AG10803 (cell line): Measurements from ENCODE around the gene NUDT16.
A peak's percentile ranks its signal among the peaks of the same experiment; 100 is the strongest.

Experiments
- DNase-seq: peaks from one replicate; pipeline ENCODE4 v3.0.0; 2010; ENCODE audit warnings: low read depth
- H3K4me3 ChIP-seq: 2 replicates; pipeline ENCODE4 v1.5.1; 2011; ENCODE audit warnings: mild to moderate bottlenecking, low read length, control low read depth
- TF ChIP-seq, protein P1 (sequence below): conservative IDR thresholded peaks from 2 replicates; pipeline ENCODE4 v1.5.1; 2011; ENCODE audit warnings: mild to moderate bottlenecking, low read length, control low read depth, inconsistent platforms

Gene NUDT16

DNA sequence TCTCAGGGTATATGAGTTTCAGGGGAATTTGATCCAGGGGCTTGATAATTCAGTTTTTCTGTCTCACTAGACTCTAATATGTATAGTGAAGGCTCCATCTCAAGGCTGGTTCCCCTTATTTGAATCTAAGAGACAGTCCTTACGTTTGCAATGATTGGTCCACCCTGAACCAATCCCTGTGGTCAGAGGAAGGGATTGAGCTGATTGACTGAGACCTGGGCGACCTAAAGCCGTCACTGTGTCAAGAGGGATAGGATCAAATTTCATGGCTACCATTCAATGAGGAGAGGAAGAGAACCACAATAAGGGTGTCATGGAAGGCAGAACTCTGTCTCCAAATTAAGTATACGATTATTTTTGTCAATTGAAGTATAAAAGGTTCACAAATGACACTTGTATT is 16.3 kb downstream of the NUDT16 start:
- DNase-seq = no peak
- TF ChIP-seq, protein P1, sequence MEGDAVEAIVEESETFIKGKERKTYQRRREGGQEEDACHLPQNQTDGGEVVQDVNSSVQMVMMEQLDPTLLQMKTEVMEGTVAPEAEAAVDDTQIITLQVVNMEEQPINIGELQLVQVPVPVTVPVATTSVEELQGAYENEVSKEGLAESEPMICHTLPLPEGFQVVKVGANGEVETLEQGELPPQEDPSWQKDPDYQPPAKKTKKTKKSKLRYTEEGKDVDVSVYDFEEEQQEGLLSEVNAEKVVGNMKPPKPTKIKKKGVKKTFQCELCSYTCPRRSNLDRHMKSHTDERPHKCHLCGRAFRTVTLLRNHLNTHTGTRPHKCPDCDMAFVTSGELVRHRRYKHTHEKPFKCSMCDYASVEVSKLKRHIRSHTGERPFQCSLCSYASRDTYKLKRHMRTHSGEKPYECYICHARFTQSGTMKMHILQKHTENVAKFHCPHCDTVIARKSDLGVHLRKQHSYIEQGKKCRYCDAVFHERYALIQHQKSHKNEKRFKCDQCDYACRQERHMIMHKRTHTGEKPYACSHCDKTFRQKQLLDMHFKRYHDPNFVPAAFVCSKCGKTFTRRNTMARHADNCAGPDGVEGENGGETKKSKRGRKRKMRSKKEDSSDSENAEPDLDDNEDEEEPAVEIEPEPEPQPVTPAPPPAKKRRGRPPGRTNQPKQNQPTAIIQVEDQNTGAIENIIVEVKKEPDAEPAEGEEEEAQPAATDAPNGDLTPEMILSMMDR = no peak
- no peak overlapping the region for H3K4me3 ChIP-seq

DNA sequence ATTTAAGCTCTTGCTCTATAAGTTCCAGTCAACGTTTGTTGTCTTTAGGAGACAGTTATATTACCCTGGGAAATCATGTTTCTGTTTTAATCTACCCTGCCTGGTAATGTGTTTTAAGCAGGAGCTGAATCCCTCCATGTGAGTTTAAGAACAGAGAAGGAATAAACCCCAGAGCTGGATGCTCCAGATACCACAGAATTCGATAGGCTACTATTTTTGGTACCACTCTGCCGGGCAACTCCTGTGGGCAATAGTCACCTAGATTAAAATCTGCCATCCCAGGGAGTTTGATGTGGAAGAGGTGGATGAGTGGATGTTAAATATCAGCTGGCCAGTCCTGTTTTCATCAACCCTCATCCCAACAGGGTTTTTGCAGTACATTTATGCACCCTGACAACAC is 20.4 kb downstream of the NUDT16 start:
- no peak overlapping the region for H3K4me3 ChIP-seq
- TF ChIP-seq, protein P1 = no peak
- no peak for DNase-seq

DNA sequence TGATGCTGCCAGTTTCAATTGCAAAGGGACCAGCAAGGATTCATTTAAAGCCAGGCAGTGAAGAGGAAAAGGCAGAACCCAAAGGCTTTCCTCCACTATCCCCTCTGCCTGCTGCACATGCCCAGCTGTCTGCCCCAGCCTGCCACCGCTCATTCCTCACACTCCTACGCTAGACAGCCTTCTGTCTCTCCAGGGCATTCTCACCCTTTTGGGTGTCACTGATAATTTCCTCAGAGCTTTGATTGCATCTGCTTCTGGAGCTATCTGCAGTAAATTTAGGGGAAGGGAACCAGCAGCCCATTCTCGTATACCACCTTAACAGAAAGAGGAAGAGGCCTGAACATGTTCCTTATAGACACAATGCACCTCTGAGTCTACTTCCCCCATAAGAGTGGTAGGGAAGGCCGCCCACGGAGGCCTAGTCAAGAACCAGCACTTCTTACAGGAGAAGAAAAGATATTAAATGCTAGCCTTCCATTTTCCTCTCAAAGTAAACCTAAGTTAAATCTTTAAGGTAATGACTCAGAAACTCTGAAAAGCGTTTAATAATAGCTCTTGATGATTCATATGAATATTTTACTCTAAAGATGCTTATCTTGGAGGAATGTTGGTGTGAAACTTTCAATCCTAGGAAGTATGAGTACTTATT is 20.9 kb downstream of the NUDT16 start:
- TF ChIP-seq, protein P1 = no peak
- peak; percentile 49 for DNase-seq
- H3K4me3 ChIP-seq = no peak overlapping the region

DNA sequence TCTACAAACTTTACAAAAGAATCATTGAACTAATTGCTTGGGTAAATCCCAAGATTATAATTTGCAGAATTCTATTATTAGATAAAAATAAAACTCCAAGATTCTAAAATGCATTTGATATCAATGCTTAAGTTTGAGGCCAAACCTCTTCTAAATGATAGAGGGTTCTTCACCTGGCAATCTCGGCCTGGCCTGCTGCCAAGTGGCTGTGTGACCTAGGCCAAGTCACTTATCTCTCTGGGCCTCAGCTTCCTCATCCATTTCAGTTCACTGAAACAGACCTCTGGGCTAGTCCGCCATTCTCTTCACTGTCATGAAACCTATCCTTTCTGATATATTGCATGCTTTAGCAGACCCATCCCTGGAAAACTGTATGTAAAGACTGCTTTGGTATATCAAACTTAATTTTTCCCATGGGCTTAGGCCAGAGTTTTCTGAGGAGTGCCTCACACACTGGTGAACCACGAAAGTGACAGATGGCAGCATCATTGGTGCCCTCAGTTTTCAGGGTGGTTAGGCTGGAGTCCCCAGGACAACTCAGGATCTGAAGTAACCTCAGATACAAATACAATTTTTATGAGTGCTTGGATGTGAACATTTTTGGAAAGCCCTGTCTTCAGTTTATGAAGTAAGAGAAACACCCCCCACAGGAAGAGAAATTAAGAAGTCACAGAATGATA is 21.8 kb downstream of the NUDT16 start:
- H3K4me3 ChIP-seq = no peak overlapping the region
- no peak for DNase-seq
- TF ChIP-seq, protein P1 = no peak

DNA sequence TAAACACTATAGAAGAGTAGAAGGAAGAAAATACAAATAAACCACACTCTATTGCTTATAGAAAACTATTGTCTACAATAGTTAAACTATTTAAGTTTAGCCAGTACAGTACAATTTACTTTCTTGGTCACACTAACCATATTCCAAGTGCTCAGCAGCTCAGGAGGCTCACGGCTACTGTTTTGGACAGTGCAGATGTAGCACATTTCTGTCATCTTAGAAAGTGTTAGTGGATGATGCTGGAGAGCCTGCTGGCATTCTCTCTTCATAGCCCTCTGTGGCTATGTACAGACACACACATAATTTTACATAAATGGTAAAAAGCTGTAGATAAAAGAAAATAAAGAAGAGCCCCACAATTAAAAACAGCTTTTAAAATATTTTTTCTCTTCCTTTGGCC is 23.8 kb downstream of the NUDT16 start:
- H3K4me3 ChIP-seq = no peak overlapping the region
- DNase-seq = no peak
- TF ChIP-seq, protein P1 = no peak

DNA sequence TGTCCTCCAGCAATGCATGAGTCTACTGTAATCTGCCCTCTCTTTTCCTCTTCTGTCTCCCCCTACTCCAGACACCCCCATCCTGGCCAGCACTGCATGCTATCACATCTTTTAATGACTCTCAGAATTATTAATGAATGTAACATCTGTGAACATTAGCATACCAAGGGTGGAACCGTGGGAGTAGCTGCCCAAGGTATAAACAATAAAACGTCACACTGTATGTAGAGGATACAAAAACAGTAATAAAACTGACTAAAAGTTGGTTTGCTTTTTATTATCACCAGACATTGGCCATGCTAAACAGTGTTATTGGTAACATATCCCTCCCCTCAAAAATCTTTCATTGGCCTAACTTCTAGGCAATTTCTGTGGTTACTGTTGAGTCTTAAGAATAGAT is 24.7 kb downstream of the NUDT16 start:
- DNase-seq = no peak
- TF ChIP-seq, protein P1 = no peak

DNA sequence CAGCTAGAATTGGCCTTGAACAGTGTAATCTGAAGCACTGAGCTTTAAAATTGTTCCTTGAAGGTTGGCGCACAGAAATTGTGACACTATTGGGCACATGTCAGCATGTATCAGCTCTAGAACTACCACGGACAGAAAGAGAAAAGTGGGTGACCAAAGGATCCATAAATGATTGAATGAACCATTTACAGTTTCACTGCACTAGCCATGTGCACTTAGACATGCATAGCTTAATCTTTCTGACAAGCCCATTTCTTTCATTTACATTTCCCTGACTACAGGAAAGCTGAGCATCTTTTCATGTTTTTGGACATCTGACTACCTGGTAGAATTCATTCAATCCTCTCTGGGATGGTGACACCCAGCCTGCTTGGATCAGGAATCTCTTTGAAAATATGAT is 36.2 kb downstream of the NUDT16 start:
- TF ChIP-seq, protein P1 = no peak
- H3K4me3 ChIP-seq = no peak overlapping the region
- DNase-seq = no peak

More for the DNA sequence above, 24.7 kb downstream of the NUDT16 start:
- H3K4me3 ChIP-seq = no peak overlapping the region
